NCI-H2029 (cell line): Measurements from ENCODE around the gene BCL7C.
"Not testable (repeated sequence)": the region's sequence is repeated elsewhere in the genome, so short reads cannot be mapped to it uniquely, and the experiment has no call there.

Source experiments
- DNase-seq: peaks from one replicate; lab custom pipeline; 2025; lab: John Stamatoyannopoulos, UW

Gene BCL7C

GRCh38 chr16:30894540-30895368 lies 877 bp upstream of the BCL7C start:
- no peak for DNase-seq

DNA sequence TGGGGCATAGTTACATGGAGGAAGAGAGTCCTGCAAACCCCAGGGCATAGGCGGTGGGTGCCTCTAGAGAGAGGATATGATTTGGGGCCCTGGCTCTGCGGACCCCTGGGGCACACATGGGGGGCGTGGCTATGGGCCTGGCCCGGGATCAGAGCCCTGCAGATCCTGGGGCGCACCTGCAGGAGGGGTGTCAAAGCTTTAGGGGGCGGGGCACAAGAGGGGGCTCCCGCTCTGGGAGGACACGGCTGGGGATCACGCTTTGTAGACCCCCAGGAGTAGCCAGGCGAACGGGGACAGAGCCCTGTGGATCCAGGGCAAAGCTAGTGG lies 497 bp downstream of the BCL7C start:
- no peak for DNase-seq

GRCh38 chr16:30892670-30893416 lies 1.0 kb downstream of the BCL7C start:
- no peak for DNase-seq

DNA sequence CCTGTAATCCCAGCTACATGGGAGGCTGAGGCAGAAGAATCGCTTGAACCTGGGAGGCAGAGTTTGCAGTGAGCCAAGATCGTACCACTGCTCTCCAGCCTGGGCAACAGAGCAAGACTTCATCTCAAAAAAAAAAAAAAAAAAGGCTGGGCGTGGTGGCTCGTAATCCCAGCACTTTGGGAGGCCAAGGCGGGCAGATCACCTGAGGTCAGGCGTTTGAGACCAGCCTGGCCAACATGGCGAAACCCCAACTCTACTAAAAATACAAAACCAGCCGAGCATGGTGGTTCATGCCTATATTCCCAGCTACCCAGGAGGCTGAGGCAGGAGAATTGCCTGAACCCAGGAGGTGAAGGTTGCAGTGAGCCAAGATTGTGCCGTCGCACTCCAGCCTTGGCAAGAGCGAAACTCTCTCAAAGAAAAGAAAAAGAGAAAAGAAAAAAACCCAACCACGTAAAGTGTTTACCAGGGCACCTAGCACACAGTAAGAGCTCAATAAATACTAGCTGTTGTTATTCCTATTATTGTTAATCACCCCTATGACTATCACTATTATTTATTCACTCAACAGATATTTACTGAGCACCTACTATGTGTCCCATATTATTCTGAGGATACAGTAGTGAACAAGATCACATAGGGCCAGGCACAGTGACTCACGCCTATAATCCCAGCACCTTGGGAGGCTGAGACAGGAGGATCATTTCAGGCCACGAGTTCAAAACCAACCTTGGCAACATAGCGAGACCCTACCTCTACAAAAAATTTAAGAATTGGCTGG lies 2.6 kb downstream of the BCL7C start:
- DNase-seq = not testable (repeated sequence)

GRCh38 chr16:30889721-30890120 lies 4.2 kb downstream of the BCL7C start:
- no peak for DNase-seq

GRCh38 chr16:30888856-30889499 lies 4.9 kb downstream of the BCL7C start:
- no peak for DNase-seq

- no peak for DNase-seq
Observed at GRCh38 chr16:30887927-30888326, 6.0 kb downstream of the BCL7C start.

- no peak for DNase-seq
Observed at GRCh38 chr16:30886145-30886544, 7.7 kb downstream of the BCL7C start.

DNA sequence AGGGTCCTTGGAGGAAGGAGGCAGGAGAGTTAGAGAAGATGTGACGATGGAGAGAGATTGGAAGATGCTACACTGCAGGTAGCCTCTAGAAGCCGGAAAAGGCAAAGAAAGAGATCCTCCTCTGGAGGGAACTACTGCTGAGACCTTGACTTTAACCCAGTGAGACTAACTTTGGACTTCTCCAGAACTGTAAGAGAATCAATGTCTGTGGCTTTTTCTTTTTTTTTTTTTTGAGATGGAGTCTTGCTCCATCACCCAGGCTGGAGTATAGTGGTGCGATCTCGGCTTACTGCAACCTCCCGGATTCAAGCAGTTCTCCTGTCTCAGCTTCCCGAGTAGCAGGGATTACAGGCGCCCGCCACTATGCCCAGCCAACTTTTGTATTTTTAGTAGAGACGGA lies 8.7 kb downstream of the BCL7C start:
- DNase-seq = no peak

- no peak for DNase-seq
Observed at GRCh38 chr16:30884760-30885159, 9.1 kb downstream of the BCL7C start.

DNA sequence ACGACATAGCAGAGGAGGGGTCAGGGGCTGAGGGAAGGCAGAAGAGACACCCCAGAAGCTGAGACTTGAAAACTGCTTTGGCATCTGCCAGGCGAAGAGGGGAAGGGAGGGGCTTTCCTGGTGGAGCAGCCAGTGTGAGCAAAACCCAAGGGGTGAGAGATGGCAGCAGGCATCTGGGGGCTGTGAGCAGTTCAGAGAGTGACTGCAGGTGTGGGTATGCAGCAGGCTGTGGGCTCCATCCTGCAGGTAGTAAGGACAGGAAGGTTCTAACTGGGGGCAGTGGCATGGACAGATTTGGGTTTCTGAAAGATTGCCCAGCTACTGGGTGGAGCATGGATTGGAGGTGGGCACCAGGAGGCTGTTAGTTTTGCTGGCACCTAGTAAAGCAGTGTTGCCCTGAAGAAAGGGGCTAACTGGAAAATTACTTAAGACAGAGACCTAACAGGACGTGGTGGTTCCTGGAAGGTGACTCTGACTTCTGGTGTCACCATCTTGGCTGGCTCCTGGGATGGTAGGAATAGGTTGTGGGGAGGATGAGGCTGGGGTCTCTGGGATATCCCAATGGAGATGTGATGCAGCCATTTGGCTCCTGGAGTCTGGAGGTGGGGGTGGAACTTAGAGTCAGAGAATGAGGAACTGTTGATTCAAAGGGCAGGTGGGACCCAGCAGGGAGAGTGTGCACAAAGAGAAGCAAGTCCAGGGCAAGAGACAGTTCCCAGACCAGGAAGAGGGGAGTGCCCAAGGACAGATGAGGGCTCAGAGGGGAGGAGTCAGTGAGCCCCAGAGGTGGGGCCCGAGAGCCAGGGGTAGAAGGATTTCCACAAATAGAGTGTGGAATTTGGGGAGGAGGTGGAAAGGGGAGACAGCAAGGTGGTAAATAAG lies 11.2 kb downstream of the BCL7C start:
- no peak for DNase-seq

- DNase-seq = no peak
Observed at GRCh38 chr16:30876867-30877266, 17.0 kb downstream of the BCL7C start.

DNA sequence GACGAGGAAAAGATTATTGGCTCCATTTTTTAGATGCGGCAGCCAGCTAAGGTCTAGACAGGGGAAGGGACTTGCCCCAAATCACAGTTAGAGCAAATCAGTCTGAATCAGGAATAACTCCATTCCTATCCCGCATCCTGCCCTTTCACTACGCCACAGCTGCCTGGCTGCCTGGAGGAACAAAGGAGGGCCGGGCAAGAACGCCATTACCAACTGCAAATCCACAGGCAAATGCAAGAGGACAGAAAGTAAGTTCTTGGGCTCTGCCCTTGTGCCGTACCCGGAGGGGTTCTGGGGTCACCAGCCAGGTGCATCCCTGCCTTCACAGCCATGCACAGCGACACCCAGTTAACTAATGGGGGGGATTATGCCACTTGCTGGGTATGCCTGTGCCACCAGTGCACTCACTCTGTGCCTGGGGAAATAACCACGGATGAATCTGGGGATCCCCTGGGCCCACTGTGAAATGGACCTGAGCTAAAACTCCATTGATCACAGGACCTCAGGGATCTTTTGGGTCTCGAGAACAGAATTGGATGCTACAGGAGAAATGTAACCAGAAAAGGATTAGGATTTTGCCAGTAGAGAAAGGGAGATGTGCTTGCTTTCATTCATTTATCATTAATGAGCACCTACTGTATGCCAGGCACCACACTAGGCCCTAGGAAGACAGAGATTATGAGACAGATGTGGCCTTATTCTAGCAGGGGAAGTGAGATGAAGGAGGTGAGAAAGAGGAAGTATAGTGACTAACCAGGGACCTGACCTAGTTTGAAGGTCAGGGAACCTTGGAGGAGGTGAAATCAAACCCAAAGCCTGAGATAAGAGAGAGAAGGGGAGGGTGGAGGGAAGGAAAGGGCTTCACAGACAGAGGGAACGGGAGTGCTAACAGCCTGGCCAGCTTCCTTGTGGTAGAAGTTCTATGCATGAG lies 17.7 kb downstream of the BCL7C start:
- DNase-seq = no peak

- peak; percentile 85 for DNase-seq
Observed at GRCh38 chr16:30874821-30875717, 18.8 kb downstream of the BCL7C start.

GRCh38 chr16:30874244-30874820 lies 19.5 kb downstream of the BCL7C start:
- no peak for DNase-seq

DNA sequence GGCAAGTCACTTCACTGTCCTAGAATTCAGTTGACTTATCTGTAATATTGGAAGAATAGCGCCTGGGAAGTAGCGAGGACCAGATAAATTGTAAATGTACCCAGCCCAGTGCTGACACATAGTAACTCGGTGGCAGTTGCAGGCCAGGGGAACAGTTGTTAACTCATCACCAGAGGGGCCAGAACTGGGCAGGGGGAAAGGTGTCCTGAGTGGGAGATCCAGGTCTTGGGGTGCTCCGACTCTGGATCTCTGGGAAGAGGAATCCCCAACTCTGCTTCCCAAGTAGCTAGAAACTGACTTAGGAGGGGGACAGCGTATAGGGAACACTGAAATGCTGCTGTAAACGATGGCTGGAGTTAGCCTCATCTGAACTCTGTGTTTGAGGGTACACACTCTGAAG lies 23.0 kb downstream of the BCL7C start:
- no peak for DNase-seq

DNA sequence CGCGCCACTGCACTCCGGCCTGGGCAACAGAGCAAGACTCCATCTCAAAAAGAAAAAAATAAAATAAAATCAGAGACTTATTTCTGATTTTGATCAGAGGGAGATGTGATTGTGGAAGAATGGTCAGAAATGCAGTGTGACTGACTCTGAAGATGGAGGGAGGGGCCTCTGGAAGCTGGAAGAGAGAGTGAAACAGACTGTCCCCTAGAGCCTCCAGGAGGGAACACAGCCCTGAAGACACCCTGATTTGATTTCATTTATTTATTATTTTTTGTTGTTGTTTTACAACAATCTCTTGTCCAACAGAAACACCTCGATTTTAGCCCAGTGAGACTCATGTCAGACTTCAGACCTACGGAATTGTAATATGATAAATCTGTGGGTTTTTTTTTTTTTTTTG lies 26.1 kb downstream of the BCL7C start:
- DNase-seq = no peak

GRCh38 chr16:30866031-30866430 lies 27.8 kb downstream of the BCL7C start:
- no peak for DNase-seq

DNA sequence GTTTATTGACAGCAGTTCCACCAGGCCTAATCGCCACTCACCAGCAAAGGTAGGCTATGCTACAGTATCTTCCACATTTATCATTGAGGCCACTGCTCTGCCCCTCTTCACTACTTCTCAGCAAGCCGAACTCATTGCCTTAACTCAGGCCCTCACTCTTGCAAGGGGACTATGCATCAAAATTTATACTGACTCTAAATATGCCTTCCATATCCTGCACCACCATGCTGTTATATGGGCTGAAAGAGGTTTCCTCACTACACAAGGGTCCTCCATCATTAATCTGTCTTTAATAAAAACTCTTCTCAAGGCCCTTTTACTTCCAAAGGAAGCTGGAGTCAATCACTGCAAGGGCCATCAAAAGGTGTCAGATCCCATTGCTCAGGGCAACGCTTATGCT lies 30.7 kb downstream of the BCL7C start:
- DNase-seq = not testable (repeated sequence)
